Stimulated activated CD4-positive, alpha-beta T cell treated with anti-CD3 and anti-CD28 coated beads, Interleukin-1b, Interleukin-23, amount 100 ng/mL, for 48 hours (primary cell): Measurements from ENCODE around the gene HJURP.
"Not testable (repeated sequence)": the region's sequence is repeated elsewhere in the genome, so short reads cannot be mapped to it uniquely, and the experiment has no call there.

Source experiments
- DNase-seq: peaks from one replicate; pipeline ENCODE4 v3.0.0-alpha.2; 2020

HJURP gene, protein sequence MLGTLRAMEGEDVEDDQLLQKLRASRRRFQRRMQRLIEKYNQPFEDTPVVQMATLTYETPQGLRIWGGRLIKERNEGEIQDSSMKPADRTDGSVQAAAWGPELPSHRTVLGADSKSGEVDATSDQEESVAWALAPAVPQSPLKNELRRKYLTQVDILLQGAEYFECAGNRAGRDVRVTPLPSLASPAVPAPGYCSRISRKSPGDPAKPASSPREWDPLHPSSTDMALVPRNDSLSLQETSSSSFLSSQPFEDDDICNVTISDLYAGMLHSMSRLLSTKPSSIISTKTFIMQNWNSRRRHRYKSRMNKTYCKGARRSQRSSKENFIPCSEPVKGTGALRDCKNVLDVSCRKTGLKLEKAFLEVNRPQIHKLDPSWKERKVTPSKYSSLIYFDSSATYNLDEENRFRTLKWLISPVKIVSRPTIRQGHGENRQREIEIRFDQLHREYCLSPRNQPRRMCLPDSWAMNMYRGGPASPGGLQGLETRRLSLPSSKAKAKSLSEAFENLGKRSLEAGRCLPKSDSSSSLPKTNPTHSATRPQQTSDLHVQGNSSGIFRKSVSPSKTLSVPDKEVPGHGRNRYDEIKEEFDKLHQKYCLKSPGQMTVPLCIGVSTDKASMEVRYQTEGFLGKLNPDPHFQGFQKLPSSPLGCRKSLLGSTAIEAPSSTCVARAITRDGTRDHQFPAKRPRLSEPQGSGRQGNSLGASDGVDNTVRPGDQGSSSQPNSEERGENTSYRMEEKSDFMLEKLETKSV

DNA sequence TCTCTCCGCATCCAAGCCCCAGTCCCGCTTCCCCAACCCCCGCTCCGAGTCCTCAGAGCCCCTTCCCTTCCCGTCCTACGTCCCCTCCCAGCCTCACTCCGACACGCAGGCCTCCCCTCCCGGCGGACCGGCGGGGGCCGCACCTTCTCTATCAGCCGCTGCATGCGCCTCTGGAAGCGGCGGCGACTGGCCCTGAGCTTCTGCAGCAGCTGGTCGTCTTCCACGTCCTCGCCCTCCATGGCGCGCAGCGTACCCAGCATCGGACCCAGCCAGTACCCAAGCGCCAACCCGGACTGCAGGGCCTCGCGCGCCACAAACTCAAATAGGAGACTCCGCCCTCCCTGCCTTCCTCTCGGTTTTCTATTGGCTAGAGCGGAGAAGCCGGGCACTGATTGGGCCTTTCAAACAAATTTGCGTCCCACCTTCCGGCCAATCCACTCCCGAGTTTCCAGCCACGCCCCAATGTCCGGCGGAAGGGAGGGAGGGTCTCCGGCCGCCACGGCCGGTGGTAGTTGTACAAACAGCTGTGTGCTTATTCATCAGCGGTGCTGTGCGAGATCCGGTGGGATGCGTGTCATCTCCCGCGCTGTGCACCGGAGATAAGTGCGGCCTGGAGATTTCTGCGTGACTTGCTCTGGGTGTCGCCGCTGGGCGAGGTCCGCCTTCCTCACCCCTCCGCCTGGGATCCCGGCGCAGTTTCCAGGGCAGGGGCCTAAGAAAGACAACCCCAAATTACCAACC is at the start of gene HJURP:
HJURP (minus strand) TSS at position 295 of the 741 bp plus-strand sequence; CDS start at position 260, 35 bp downstream.
- DNase-seq = peak; percentile 94

- DNase-seq = no peak
Observed at GRCh38 chr2:233901884-233902283, 47.5 kb upstream of the HJURP start.

- DNase-seq = no peak
Observed at GRCh38 chr2:233901367-233901766, 47.0 kb upstream of the HJURP start.

GRCh38 chr2:233896253-233896652 is 41.9 kb upstream of the HJURP start:
- not testable (repeated sequence) for DNase-seq

- no peak for DNase-seq
Observed at GRCh38 chr2:233892793-233893192, 38.5 kb upstream of the HJURP start.

DNA sequence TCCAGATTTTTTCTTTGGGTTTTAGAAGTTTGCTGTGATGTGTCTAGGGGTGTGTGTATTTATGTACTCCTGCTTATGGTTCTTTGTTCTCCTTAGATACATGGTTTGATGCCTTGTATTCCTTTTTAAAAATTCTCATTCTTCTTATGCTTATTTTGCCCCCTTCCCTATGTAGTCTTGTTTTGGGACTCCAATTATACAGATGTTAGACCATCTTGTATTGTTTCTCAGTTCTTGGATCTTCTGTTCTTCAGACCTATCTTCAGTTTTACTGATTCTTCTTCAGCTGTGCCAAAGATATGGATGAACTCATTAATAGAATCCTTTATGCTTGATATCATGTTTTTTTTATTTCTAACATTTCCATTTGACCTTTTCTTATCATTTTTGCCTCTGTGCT is 28.0 kb upstream of the HJURP start:
- DNase-seq = no peak

DNA sequence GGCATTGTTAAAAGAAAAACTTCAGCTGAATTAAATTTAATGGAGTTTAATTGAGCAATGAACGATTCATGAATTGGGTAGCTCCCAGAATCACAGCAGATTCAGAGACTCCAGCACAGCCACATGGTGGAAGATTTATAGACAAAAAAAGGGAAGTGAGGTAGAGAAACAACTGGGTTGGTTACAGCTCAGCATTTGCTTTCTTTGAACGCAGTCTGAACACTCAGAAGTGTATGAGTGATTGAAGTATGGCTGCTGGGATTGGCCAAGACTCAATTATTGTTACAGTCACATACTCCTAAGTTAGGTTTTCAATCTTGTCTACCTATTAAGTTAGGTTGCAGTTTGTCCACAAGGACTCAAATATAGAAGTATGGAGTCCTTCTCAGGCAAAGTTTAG is 17.8 kb upstream of the HJURP start:
- DNase-seq = not testable (repeated sequence)

GRCh38 chr2:233871432-233871831 is 17.1 kb upstream of the HJURP start:
- DNase-seq = no peak

- DNase-seq = peak; percentile 43
Observed at GRCh38 chr2:233867993-233868532, 13.7 kb upstream of the HJURP start, which contains the start of gene MSL3B. TSS of gene MSL3B (minus strand) at chr2:233868386.

DNA sequence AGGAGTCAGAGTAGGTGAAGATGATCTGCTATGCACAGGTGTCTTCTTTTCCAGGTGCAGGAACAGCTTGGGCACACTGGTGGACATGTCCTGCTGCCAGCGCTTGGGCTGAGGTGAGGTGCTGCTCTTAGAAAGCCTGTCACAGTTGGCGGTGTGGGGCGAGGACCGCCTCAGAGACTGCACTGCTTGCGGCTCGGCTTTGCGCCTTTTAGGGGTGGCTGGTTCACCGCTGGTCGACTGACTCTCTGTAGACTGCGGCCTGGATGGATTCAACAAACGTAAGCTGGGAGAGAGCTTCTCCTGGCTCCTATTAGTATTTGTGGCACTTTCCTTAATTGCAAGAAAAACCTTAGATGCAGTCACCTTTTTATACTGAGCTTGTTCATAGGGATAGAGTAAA is 12.1 kb upstream of the HJURP start:
- DNase-seq = no peak

GRCh38 chr2:233865838-233866237 is 11.5 kb upstream of the HJURP start:
- DNase-seq = no peak

GRCh38 chr2:233862261-233862768 is 8.0 kb upstream of the HJURP start:
- no peak for DNase-seq

DNA sequence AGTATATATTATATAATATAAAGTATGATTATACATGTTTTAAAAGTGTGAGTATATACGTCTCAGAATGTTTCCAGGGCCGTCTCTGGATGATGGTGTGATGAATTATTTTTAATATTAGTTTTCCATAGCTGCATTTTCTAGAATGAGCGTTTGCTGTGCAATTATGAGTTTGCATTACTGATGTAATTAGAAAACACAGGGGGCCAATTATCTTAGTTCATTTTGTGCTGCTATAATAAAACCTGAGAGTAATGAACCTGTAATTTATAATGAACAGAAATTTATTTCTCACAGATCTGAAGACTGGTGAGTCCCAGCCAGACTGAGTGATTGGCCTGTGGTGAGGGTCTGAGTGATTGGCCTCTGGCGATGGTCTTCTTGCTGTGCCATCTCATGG is 4.0 kb upstream of the HJURP start:
- DNase-seq = no peak

- DNase-seq = peak; percentile 55
Observed at GRCh38 chr2:233857511-233858141, 3.3 kb upstream of the HJURP start.

GRCh38 chr2:233856184-233856583 is 1.8 kb upstream of the HJURP start:
- DNase-seq = no peak

- DNase-seq = no peak
Observed at GRCh38 chr2:233855345-233855744, 1.0 kb upstream of the HJURP start.

DNA sequence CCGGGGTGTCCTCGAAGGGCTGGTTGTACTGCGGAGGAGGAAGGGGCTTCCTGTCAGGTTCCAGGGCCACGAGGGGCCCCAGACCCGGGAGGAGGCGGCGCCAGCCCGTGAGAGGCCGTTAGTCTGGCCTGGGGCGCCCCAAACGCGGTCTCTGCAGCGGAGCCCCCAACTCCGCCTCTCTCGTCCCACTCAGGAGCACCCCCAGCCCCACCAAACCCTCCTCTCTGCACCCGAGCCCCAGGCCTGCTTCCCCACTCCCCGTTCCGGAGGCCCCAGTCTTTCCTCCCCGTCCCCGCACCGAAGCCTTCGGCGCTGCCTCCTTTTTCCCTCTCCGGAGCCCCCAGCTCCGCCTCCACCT is 473 bp downstream of the HJURP start:
- no peak for DNase-seq

DNA sequence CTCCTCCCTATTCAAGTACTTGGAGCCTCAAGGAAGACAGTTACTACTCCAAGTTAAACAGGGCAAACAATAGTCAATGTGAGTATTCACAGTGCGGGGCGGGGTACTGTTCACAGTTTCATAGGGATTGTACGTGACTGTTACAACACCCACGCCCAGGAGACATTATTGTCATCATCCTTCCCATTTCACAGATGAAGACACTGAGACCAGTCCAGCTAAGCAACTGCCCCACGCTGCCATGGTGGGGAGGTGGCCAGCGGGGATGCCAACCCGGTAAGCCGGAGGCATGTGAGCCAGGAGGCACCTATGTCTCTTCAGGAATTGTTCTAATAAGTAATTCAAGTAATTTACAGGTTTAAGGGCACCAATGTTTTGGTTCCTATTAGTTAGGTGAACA is 982 bp downstream of the HJURP start:
- no peak for DNase-seq

- DNase-seq = no peak
Observed at GRCh38 chr2:233852056-233852455, 2.3 kb downstream of the HJURP start.

DNA sequence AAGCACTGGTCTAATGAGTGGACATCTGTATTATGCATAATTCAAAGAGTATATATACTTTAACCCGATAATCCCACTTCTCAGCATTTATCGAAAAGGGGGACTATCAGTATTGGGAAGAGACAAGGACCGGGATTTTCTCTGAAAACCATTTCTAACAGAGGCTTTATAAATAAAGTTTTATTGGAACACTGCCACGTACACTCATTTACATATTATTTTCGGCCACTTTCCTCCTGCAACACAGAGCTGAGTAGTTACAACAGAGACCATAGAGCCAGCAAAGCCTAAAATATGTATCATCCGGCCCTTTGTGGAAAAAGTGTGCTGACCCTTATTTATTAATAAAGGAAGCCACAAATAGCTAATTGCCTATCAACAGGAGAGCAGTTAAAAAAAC is 3.2 kb downstream of the HJURP start:
- no peak for DNase-seq

DNA sequence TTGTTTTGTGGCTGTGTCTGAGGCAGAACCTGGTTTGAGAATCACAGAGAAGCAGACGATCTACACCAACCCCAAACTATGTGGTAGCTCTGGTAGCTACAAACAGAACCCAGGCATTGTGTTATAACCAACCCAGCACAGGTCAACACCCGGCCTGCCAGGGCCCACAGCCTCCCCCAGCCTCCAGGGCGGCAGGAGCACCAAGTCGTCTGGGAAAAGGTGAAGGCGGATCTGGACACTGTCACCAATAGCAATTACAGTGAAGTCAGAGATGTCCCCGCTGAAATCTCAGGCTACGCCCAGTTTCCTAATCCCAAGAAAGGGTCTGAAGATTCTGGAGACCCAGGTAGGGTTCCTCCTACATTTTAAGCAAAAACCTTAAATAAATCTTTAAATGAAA is 3.6 kb downstream of the HJURP start:
- no peak for DNase-seq

GRCh38 chr2:233849607-233850271 is 4.6 kb downstream of the HJURP start:
- DNase-seq = no peak
